Measurements from ENCODE around the gene NAT8L. TPM values are rescaled to one million over a fixed set of nuclear protein-coding genes. Genes with fewer than 3 reads are reported as not detected.

The NAT8L gene
- total RNA-seq, 1 donor = 0.09 TPM

DNA sequence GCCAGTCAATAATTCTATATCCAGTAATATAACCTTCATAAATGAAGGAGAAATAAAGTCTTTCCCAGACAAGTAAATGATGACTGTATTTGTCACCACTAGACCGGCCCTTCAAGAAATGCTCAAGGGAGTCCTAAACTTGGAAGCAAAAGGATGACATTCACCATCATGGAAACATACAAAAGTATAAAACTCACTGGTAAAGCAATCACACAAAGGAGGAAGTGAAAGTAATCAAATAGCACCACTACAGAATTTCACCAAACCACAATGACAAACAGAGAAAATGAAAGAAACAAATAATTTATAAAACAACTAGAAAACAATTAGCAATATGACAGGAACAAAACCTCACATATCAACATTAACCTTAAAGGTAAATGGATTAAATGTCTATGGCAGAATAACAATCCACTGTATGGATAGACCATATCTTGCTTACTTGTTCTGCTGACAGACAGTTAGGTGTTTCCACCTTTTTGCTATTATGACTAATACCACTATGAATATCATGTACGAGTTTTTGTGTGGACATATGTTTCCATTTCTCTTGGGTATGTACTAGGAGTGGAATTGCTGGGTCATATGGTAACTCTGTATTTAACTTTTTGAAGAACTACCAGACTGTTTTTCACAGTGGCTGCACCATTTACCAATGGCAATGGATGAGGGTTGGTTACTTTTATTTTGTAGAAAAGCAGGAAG lies 44.9 kb downstream of the NAT8L start:
- no peak overlapping the region for H3K4me3 ChIP-seq (ENCODE audit: low read depth, low read length)
- DNase-seq (ENCODE audit: low read depth) = no peak
- TF ChIP-seq, protein P1, sequence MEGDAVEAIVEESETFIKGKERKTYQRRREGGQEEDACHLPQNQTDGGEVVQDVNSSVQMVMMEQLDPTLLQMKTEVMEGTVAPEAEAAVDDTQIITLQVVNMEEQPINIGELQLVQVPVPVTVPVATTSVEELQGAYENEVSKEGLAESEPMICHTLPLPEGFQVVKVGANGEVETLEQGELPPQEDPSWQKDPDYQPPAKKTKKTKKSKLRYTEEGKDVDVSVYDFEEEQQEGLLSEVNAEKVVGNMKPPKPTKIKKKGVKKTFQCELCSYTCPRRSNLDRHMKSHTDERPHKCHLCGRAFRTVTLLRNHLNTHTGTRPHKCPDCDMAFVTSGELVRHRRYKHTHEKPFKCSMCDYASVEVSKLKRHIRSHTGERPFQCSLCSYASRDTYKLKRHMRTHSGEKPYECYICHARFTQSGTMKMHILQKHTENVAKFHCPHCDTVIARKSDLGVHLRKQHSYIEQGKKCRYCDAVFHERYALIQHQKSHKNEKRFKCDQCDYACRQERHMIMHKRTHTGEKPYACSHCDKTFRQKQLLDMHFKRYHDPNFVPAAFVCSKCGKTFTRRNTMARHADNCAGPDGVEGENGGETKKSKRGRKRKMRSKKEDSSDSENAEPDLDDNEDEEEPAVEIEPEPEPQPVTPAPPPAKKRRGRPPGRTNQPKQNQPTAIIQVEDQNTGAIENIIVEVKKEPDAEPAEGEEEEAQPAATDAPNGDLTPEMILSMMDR (IDR thresholded peaks at IDR 0.05; ENCODE audit: insufficient read depth, low read length) = no peak

DNA sequence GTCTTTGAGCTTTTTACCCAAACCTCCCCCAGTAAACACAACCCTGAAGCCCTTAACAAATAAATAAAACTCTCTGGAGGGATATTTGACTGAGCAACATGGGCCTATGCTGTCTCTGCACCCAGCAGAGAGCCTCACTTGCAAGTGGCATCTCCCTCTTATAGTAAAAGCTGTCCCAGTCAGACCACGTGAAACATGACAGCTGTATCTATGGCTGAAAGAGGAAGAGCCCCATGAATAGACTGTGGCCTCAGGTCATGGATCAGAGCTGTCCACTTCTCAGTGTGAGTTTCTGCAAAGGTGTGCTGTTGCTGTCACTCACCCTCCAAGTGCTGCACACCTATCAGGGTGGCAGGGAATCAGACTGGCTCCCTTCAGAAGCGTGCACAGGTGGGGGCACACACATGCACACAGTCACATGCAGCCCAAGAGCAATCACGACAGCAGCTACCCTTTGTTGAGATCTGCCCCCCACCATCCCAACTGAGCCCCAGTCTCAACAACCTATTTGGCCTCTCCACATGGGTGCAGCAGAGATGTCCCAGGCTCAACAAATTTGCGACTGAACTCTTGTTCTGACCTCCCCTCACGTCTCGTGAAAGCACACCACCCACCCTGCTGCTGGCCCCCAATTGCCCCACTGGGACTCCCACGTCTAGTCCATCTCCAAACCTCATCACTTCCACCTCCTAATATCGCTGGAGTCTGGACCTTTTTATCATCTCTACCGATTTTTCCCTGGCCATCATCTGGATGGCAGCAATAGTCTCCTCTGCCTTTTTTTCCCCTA lies 45.6 kb downstream of the NAT8L start:
- no peak for DNase-seq (ENCODE audit: low read depth)
- TF ChIP-seq, protein P1 (IDR thresholded peaks at IDR 0.05; ENCODE audit: insufficient read depth, low read length) = no peak
- no peak overlapping the region for H3K4me3 ChIP-seq (ENCODE audit: low read depth, low read length)

DNA sequence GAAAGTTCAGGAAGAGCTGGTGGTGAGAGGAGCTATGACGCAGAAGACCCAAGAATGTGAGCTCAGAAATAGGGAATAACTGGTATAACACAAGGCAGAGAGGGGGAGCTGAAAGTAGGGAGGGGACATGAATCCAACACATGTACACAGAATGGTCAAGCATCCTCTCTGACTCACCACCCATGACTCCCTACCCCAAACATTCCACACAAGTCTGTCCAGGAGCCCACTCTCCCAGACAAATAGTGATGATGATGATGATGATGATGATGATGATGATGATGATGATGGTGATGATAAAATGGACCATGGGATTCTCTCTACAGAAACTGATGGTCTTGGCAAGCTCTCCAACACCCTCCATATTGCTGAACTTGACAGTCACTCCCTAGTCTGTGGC lies 46.4 kb downstream of the NAT8L start:
- TF ChIP-seq, protein P1 (IDR thresholded peaks at IDR 0.05; ENCODE audit: insufficient read depth, low read length) = no peak
- no peak overlapping the region for H3K4me3 ChIP-seq (ENCODE audit: low read depth, low read length)
- peak; percentile 9 for DNase-seq (ENCODE audit: low read depth)

DNA sequence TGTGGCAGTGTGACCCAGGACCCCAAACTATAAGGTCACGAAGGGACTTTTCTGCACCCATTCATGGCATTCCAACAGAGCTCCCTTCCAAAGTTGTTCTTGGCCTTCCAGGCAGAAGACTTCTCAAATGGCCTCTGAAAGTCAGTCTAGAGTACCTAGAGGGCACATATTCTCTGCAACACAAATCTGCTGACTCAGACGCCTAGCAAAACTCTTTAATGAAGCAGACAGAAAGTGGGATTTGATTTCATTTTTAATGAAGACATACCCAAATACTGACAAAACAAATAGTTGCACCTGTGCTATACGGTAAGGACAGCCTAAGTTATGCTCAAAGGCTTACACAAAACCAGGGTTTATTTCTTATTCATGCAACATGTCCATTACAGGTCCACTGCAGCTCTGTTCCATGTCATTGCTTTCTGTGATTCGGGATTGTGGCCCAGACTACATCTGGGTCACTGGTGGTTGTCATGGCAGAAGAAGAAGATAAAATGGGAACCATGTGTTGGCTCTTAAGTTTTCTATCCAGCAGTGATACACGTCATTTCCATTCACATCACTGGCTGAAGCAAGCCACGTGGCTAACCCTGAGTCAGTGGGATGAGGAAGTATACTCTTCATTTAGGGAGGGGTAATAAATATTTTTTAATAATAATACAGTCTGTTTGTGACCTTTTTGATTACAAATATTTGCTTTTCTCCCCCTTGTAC lies 57.7 kb downstream of the NAT8L start:
- no peak overlapping the region for H3K4me3 ChIP-seq (ENCODE audit: low read depth, low read length)
- TF ChIP-seq, protein P1 (IDR thresholded peaks at IDR 0.05; ENCODE audit: insufficient read depth, low read length) = no peak
- no peak for DNase-seq (ENCODE audit: low read depth)

Other genes starting within 250 kb of the NAT8L start
- gene LETM1, start 203.2 kb upstream of the NAT8L start, total RNA-seq (ENCODE audit: low replicate concordance) = 51.1 and 51.7 TPM in 2 replicates
- gene NSD2, start 187.9 kb upstream of the NAT8L start, total RNA-seq (ENCODE audit: low replicate concordance) = 50.3 and 84.7 TPM in 2 replicates
- 14.8 and 26.2 TPM in 2 replicates for gene NELFA, start 50.4 kb upstream of the NAT8L start, total RNA-seq (ENCODE audit: low replicate concordance)
- 18.9 and 28.0 TPM in 2 replicates for gene HAUS3, start 182.8 kb downstream of the NAT8L start, total RNA-seq (ENCODE audit: low replicate concordance)
- 3.7 and 4.9 TPM in 2 replicates for gene POLN, start 182.8 kb downstream of the NAT8L start, total RNA-seq (ENCODE audit: low replicate concordance)
- gene MXD4, start 202.8 kb downstream of the NAT8L start, total RNA-seq (ENCODE audit: low replicate concordance) = 43.5 and 73.5 TPM in 2 replicates

Measured in fibroblast of the aortic adventitia (primary cell).